Endodermal cell (in vitro differentiated cells): ENCODE results near the gene GEMIN5. TPM values are rescaled to one million over a fixed set of nuclear protein-coding genes. Genes with fewer than 3 reads are reported as not detected.
"Not testable (repeated sequence)": the region's sequence is repeated elsewhere in the genome, so short reads cannot be mapped to it uniquely, and the experiment has no call there.

Source experiments
- DNase-seq: peaks from one replicate; pipeline ENCODE4 v3.0.0-alpha.2; 2017
- H3K27ac ChIP-seq: 2 replicates; pipeline ENCODE4 v1.5.1; 2013; ENCODE audit warnings: mild to moderate bottlenecking, low read depth, low read length, moderate library complexity
- H3K27me3 ChIP-seq: 2 replicates; pipeline ENCODE4 v1.6.1; 2013; ENCODE audit warnings: mild to moderate bottlenecking, low read length, moderate library complexity; ENCODE audit not compliant: insufficient read depth, control insufficient read depth, poor library complexity, severe bottlenecking
- H3K36me3 ChIP-seq: 2 replicates; pipeline ENCODE4 v1.7.0; 2013; ENCODE audit warnings: mild to moderate bottlenecking, low read length, moderate library complexity; ENCODE audit not compliant: control insufficient read depth, insufficient read depth
- H3K4me1 ChIP-seq: one replicate; pipeline ENCODE4 v1.7.0; 2013; ENCODE audit warnings: low read length; ENCODE audit not compliant: control insufficient read depth, insufficient read depth
- H3K4me3 ChIP-seq: 2 replicates; pipeline ENCODE4 v1.5.1; 2013; ENCODE audit warnings: mild to moderate bottlenecking, low read length, moderate library complexity
- H3K9ac ChIP-seq: 2 replicates; pipeline ENCODE4 v1.6.1; 2013; ENCODE audit warnings: mild to moderate bottlenecking, low read length, moderate library complexity; ENCODE audit not compliant: poor library complexity, severe bottlenecking; ENCODE audit errors: extremely low read depth
- H3K9me3 ChIP-seq: 2 replicates; pipeline ENCODE4 v1.6.1; 2013; ENCODE audit warnings: mild to moderate bottlenecking, low read length, moderate library complexity; ENCODE audit not compliant: control insufficient read depth
- H3K27ac Mint-ChIP-seq: 2 replicates; pipeline ENCODE4 v1.8.0; 2020; ENCODE audit warnings: mixed read lengths
- H3K27me3 Mint-ChIP-seq: 2 replicates; pipeline ENCODE4 v1.8.0; 2021; ENCODE audit warnings: mild to moderate bottlenecking, mixed read lengths; ENCODE audit not compliant: insufficient read depth
- H3K36me3 Mint-ChIP-seq: 2 replicates; pipeline ENCODE4 v1.8.0; 2020; ENCODE audit warnings: low read depth, mixed read lengths
- H3K4me1 Mint-ChIP-seq: 2 replicates; pipeline ENCODE4 v1.8.0; 2020; ENCODE audit warnings: mixed read lengths
- H3K4me3 Mint-ChIP-seq: 2 replicates; pipeline ENCODE4 v1.8.0; 2020; ENCODE audit warnings: mild to moderate bottlenecking, moderate library complexity, mixed read lengths
- H3K9me3 Mint-ChIP-seq: 2 replicates; pipeline ENCODE4 v1.8.0; 2020; ENCODE audit warnings: mild to moderate bottlenecking, mixed read lengths
- CTCF ChIP-seq: fragments of 200-600 bp; sonication (generic); conservative IDR thresholded peaks from 2 replicates; pipeline ENCODE4 v1.5.0; 2021; ENCODE audit warnings: antibody characterized with exemption, mild to moderate bottlenecking
- WGBS, 2 experiments: methylation state at CpG; one replicate each; pipeline versions ENCODE4 v1.1.5 to v1.1.7; 2013; ENCODE audit warnings: missing lambda C conversion rate in 2 of 2, mixed read lengths in 1 of 2; ENCODE audit not compliant: insufficient coverage in 1 of 2, insufficient read length in 1 of 2; 5-methylcytosine and 5-hydroxymethylcytosine counted together
- total RNA-seq, 2 donors: library from RNA; stranded (reverse); fragmentation: NEBNext Ultra II Directional in 1 of 2; extraction: Animal tissue kit (Norgen Biotek cat#: 25700) in 1 of 2; gene quantifications; 2 replicates in 1 of 2; 3 replicates in 1 of 2; pipeline ENCODE4 v1.2.1, GENCODE V29; 2021

GEMIN5 gene
- total RNA-seq, 2 donors from 2014 or later, result 25.6 to 26.4 TPM

GRCh38 chr5:154923441-154924430 lies 14.3 kb downstream of the GEMIN5 start:
- Histone ChIP-seq H3K9me3 (no peaks in the 10 kb centered on the region), H3K27ac (no peak overlapping the region), H3K36me3 (peaks cover 83% of the 10 kb centered on the region), H3K9ac (no peak overlapping the region), H3K4me1 (no peaks in the 10 kb centered on the region), H3K27me3 (no peaks in the 10 kb centered on the region), H3K4me3 (no peak overlapping the region)
- Mint-ChIP-seq H3K36me3 (peaks cover 67% of the 10 kb centered on the region), H3K27ac (no peak overlapping the region), H3K9me3 (no peaks in the 10 kb centered on the region), H3K27me3 (no peaks in the 10 kb centered on the region), H3K4me3 (no peak overlapping the region), H3K4me1 (no peaks in the 10 kb centered on the region)
- TF ChIP-seq CTCF, result no peak
- DNase-seq, result no peak
- 90 to 97% methylated on average over 4 to 7 of the region's 7 CpGs for WGBS, 2 experiments

GRCh38 chr5:154917757-154918156 lies 20.3 kb downstream of the GEMIN5 start:
- H3K4me1 Mint-ChIP-seq, result no peaks in the 10 kb centered on the region
- peaks cover 82% of the 10 kb centered on the region for H3K36me3 ChIP-seq
- H3K9me3 ChIP-seq, result no peaks in the 10 kb centered on the region
- DNase-seq, result no peak
- no peaks in the 10 kb centered on the region for H3K27me3 ChIP-seq
- no peak overlapping the region for H3K9ac ChIP-seq
- H3K4me3 Mint-ChIP-seq, result no peak overlapping the region
- no peak overlapping the region for H3K4me3 ChIP-seq
- H3K27me3 Mint-ChIP-seq, result no peaks in the 10 kb centered on the region
- no peaks in the 10 kb centered on the region for H3K4me1 ChIP-seq
- no peak for TF ChIP-seq CTCF
- 93 to 95% methylated on average over 2 to 3 of the region's 4 CpGs for WGBS, 2 experiments
- no peak overlapping the region for H3K27ac ChIP-seq
- peaks cover 45% of the 10 kb centered on the region for H3K36me3 Mint-ChIP-seq
- H3K9me3 Mint-ChIP-seq, result no peaks in the 10 kb centered on the region
- no peak overlapping the region for H3K27ac Mint-ChIP-seq

- TF ChIP-seq CTCF, result no peak
- peaks cover 90% of the 10 kb centered on the region for H3K36me3 ChIP-seq
- DNase-seq, result no peak
- no peak overlapping the region for H3K27ac Mint-ChIP-seq
- no peak overlapping the region for H3K4me3 Mint-ChIP-seq
- H3K4me3 ChIP-seq, result no peak overlapping the region
- no peaks in the 10 kb centered on the region for H3K9me3 Mint-ChIP-seq
- no peaks in the 10 kb centered on the region for H3K27me3 ChIP-seq
- no peaks in the 10 kb centered on the region for H3K4me1 Mint-ChIP-seq
- H3K9me3 ChIP-seq, result no peaks in the 10 kb centered on the region
- H3K9ac ChIP-seq, result no peak overlapping the region
- no peaks in the 10 kb centered on the region for H3K27me3 Mint-ChIP-seq
- H3K36me3 Mint-ChIP-seq, result peaks cover 53% of the 10 kb centered on the region
- H3K4me1 ChIP-seq, result no peaks in the 10 kb centered on the region
- 94 to 100% methylated on average over 2 to 3 of the region's 3 CpGs for WGBS, 2 experiments
- no peak overlapping the region for H3K27ac ChIP-seq
These were observed 21.1 kb downstream of the GEMIN5 start for GRCh38 chr5:154916874-154917273.

- H3K9ac ChIP-seq, H3K4me1 Mint-ChIP-seq, H3K4me3 ChIP-seq, DNase-seq, H3K9me3 ChIP-seq, H3K27me3 Mint-ChIP-seq, H3K27me3 ChIP-seq, H3K4me1 ChIP-seq, H3K27ac ChIP-seq, H3K27ac Mint-ChIP-seq, H3K9me3 Mint-ChIP-seq, H3K4me3 Mint-ChIP-seq: not testable (repeated sequence)
- peaks cover 73% of the 10 kb centered on the region for H3K36me3 Mint-ChIP-seq
- peaks cover 94% of the 10 kb centered on the region for H3K36me3 ChIP-seq
- 97 to 100% methylated on average over 3 to 7 of the region's 7 CpGs for WGBS, 2 experiments
These were observed 32.4 kb downstream of the GEMIN5 start for GRCh38 chr5:154905601-154906000.
